ENCODE results near the gene NFIX.
"Not testable (repeated sequence)": the region's sequence is repeated elsewhere in the genome, so short reads cannot be mapped to it uniquely, and the experiment has no call there.

NFIX gene

DNA sequence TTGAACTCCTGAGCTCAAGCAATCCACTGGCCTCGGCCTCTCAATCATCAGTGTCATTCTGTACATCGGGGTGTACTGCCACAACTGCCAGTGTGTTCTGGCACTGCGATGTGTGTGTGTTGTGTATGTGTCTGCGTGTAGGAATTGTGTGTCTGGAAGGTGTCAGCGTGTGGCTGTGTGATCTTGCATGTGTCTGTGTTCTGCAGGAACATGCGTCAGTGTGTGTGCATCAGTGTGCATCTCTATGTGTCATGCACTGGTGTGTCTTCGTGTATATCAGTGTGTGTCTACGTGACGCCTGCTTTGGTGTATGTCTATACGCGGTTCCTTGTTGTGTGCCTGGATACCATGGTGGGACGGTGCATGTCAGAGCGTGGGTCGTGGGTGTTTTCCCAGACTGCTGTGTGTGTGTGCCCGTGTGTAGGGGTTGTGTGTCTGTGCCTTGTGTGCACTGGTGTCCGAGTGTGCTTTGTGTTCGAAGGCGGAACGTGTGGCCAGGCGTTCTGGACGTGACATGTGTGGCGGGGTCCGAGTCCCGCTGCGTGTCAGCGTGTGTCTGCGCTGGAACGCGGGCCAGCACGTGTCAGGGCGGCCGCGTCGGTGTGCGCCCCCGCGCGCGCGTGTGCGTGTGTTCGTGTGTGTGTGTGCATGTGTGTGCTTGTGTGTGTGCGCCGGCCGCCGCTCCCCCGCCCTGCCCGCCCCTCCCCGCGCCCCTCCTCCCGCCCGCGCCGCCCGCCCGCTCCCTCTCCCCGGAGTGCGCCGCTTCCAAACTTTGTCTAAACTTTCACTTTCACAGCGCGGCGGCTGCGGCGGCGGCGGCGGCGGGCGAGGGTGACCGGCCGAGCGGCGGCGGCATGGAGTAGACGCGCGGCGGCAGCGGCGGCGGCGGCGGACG lies at the start of gene NFIX:
Gene NFIX, plus strand, starts transcription at position 775 of the 895 bp plus-strand sequence. CDS start 363 bp downstream, outside the sequence.
- DNase-seq (ENCODE audit: low spot score): peak; percentile 60

DNA sequence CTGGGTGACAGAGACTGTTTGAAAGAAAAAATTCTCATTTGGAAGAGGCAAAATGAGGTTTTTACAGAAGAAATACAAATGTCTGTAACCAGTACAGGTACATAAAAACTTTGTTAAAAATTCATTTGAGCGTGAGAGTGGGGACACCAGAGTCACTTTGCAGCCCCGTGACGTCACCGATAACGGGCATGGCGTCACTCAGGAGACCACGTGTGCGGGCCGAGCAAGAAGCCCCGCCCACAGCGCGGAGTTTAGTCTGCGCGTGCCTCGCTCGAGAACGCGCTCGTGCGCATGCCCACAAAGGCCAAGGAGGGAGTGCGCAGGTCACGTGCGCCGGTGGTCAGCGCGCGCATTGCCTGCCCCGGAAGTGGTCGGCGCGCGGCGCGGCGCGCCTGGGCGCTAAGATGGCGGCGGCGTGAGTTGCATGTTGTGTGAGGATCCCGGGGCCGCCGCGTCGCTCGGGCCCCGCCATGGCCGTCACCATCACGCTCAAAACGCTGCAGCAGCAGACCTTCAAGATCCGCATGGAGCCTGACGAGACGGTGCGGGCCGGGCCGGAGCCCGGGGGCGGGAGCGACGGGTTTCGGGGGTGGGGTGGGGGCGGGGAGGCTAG lies 49.7 kb upstream of the NFIX start, which contains the start of gene RAD23A:
Gene RAD23A, plus strand, starts transcription at position 384 of the 613 bp plus-strand sequence. Its CDS starts 87 bp downstream, at position 471.
- DNase-seq (ENCODE audit: low spot score): peak; percentile 98

DNA sequence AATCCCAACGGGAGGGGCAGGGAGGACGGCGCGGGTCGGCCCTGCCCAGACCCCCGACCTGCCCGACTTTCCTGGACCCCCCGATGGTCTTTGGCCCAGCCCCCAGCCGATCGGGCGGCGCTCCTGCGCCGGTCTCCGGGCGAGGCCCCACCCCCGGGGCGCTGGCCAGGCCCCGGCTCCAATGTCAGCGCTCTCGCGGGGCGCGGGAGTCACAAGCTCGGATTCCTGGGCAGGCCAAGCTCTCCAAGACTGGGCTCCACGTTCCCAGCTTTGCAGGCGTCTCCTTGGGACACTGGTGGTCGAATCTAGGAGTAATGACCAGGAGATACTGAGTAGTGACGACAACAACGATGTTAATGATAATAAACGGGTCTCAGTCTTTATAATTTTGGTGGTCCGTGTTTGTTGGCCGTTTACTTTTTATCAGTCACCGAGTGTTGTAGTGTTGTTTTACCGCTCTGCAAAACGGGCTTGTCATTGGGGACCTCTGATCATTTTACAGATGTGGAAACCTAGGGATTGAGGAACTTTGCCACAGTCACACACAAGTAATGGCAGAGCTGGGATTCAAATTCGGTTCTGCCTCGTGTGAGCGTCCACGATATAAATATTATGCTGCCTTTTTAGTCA lies 49.1 kb upstream of the NFIX start:
- DNase-seq (ENCODE audit: low spot score): no peak

DNA sequence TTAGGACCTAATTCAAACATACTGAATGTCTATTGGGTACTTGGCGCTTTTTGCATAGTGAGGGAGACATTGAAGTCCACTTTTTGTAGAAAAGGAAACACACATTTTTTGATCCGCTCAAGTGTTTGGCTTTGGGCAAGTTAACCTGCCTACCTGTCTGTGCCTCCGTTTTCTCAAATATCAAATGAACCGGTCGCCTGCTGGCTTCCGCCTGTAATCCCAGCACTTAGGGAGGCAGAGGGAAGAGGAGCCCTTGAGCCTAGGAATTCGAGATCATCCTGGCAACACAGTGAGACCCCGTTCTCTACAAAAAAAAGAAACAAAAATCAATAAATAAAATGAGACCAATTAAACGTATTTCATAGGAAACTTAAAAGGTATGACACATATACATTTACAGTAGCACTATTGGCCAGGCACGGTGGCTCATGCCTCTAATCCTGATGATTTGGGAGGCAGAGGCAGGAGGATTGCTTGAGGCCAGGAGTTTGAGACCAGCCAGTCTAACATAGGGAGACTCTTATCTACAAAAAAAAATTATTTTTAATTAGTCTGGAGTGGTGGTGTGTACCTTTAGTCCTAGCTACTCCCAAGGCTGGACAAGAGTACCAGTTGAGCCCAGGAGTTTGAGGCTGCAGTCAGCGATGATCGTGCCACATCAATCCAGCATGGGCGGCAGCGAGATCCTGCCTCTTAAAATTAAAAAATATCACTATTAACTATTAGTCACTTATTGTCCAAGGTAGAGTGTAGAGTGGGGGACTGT lies 48.4 kb upstream of the NFIX start:
- DNase-seq (ENCODE audit: low spot score): no peak

DNA sequence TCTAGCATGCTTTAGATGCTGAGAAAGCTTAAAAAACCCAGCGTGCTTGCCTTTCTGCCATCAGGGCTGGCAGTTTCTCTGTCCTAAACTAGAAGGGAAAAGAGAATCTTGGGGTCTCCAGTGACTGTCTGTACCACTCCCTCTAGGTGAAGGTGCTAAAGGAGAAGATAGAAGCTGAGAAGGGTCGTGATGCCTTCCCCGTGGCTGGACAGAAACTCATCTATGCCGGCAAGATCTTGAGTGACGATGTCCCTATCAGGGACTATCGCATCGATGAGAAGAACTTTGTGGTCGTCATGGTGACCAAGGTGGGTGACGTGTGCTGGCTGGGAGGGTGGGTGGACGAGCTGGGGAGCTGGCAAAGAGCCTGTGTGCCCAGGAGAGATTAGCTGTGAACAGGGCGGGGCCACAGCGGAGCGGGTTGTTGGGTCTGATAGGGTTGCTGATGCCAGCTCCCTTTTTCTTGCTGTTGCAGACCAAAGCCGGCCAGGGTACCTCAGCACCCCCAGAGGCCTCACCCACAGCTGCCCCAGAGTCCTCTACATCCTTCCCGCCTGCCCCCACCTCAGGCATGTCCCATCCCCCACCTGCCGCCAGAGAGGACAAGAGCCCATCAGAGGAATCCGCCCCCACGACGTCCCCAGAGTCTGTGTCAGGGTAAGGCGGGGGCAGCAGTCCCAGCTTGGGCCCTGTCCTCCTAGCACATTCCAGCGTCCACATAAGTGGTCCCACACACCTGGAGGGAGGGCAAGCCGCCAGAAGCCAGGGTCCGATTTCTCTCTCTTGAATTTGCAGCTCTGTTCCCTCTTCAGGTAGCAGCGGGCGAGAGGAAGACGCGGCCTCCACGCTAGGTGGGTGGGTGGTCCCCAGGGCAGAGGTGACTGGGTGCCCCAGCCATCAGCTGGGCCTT lies 47.3 kb upstream of the NFIX start:
- DNase-seq (ENCODE audit: low spot score): no peak

DNA sequence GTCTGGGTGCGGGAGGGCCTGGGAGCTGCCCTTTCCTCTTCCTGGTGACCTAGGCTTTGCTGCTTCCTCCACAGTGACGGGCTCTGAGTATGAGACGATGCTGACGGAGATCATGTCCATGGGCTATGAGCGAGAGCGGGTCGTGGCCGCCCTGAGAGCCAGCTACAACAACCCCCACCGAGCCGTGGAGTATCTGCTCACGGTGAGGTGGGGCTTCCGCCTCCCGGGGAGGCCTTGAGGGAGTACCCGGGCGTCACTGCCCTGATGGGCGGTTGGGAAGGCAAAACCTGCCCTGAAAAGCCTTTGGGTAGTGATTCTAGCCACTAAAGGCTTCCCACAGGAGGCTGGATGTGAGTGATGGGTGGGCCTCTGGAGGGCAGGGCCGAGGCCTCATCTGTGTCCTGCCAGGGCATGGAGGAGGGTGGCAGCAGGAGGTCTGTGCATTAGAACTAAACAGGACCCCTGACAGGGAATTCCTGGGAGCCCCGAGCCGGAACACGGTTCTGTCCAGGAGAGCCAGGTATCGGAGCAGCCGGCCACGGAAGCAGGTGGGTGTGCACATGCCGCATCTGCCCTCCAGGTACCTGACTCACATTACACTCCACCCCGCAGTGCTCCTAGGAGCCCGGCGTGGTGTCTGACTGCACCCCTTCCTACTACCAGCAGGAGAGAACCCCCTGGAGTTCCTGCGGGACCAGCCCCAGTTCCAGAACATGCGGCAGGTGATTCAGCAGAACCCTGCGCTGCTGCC lies 46.5 kb upstream of the NFIX start:
- no peak for DNase-seq (ENCODE audit: low spot score)

DNA sequence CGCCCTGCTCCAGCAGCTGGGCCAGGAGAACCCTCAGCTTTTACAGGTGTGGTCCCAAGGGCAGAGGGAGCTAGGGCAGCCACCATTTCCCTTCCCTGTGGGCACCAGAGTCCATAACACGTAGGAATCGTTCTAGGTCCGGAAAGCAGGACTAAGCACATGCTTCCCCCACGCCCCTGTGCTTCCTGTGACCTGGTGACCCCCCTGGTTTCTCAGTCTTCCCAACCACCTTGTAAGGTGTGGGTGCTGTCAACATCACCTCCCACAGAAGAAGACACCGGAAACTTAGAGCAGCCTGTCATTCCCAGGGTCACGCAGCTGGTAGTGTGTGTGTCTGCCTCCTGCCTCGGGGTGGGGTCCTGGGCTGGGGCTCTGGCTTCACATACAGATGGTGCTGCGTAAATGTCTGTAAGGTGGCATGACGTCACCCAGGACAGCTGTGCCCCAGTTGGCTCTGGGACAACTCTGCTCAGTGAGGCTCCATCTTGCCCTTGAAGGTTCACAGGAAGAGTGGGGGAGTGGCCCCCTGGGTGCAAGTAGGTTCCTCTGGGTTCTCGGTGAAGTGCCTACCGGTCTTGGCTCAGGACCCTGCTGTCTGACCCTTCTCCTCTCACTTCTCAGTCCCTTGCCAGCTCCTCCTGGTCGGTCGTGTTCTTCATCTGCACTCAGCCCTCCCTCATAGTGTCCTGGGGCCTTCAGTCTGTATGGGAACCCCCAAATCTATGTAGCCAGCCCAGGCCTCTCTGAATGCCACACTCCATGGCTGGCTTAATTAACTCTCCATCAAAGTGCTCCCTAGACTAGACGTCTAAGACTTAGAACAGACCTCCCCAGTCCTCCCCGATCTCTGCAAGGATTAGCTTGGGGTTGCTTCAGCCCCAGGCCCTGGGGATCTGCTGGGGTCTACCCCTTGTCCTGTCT lies 45.7 kb upstream of the NFIX start:
- no peak for DNase-seq (ENCODE audit: low spot score)

DNA sequence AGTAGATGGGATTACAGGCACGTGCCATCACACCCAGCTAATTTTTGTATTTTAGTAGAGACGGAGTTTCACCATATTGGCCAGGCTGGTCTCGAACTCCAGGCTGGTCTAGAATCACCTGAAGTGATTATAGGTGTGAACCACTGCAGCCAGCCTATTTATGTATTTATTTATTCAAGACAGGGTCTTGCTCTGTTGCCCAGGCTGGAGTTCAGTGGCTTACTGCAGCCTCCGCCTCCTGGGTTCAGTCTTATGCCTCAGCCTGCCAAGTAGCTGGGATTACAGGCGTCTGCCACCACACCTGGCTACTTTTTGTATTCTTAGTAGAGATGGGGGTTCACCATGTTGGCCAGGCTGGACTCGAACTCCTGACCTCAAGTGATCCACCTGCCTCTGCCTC lies 43.2 kb upstream of the NFIX start:
- DNase-seq (ENCODE audit: low spot score): not testable (repeated sequence)

DNA sequence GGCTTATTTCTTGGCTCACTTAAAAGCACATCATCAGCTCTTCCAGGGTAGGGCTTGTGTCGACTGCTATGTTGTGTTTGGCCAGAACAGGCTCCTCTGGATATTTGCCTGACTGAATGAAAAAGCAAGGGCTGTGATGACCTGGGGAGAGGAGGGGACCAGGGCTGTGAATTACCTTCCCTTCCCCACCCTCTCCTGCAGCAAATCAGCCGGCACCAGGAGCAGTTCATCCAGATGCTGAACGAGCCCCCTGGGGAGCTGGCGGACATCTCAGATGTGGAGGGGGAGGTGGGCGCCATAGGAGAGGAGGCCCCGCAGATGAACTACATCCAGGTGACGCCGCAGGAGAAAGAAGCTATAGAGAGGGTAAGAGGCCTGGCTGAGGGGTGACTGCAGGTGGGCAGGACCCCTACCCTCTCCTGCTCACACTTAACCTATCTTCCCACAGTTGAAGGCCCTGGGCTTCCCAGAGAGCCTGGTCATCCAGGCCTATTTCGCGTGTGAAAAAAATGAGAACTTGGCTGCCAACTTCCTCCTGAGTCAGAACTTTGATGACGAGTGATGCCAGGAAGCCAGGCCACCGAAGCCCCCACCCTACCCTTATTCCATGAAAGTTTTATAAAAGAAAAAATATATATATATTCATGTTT lies 42.7 kb upstream of the NFIX start:
- no peak for DNase-seq (ENCODE audit: low spot score)

DNA sequence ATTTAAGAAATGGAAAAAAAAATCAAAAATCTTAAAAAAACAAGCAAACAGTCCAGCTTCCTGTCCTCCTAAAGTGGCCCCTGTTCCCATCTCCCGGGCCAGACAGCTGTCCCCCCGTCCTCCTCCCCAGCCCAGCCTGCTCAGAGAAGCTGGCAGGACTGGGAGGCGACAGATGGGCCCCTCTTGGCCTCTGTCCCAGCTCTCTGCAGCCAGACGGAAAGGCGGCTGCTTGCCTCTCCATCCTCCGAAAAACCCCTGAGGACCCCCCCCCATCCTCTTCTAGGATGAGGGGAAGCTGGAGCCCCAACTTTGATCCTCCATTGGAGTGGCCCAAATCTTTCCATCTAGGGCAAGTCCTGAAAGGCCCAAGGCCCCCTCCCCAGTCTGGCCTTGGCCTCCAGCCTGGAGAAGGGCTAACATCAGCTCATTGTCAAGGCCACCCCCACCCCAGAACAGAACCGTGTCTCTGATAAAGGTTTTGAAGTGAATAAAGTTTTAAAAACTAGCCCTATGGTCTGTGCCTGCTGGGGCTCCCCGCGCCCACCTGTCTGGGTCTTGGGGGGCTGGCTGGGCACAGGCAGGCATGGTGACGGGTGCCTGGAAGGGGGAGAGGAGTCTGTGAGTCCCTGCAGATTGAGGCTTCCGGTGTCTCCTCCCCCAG lies 42.0 kb upstream of the NFIX start:
- DNase-seq (ENCODE audit: low spot score): no peak

DNA sequence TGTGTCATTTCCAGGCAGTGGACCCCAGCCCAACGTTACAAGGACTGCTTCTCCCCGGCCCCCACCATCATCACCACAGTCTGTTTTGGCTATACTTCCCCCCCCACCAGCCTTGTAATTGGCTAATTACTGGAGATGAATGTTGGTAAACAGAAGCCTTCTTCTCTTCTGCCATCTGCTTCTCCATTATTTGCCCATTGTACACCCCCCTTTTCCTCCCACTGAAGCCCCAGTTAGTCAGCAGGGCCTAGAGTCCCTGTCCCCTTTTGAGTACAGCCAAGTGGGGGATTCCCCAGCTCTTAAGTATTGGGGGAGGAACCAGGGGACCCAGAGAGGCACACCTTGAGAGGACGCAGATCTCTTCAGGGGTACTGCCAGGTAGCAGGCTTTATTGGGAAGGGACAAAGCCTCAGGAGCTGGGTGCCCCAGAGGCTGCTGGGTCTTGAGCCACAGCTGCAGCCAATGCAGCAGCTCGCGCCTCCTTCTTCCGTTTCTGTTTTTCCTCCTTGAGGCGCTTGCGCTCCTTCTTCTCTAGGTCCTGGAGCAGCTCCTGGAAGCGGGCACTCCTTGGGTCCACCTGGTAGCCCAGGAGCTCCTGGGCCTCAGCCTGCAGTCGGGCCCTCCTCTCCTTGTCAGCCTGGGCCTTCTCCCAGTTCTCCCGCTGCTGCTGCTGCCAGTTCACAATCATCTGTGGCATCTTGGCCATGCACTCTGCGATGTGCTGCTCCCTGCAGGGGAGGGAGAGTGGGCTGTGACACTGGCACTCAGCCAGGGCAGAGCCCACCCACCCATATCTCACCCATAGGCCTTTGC lies 41.3 kb upstream of the NFIX start:
- no peak for DNase-seq (ENCODE audit: low spot score)

DNA sequence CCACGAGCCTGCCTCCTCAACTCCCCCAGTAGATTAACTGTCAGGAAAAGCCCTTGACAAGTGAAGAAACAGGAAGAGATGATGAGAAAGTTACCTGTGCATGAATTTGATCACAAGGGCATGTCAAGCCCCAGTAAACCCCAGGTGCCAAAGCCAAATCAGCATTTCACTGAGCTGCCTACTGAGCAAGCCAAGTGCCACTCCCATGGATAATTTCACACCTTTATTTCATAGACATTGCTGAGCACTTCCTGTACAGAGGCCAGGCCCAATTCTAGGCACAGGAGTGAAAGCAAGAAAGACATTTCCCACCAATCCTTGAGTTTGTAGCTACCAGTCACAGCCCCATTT lies 40.7 kb upstream of the NFIX start:
- DNase-seq (ENCODE audit: low spot score): no peak

DNA sequence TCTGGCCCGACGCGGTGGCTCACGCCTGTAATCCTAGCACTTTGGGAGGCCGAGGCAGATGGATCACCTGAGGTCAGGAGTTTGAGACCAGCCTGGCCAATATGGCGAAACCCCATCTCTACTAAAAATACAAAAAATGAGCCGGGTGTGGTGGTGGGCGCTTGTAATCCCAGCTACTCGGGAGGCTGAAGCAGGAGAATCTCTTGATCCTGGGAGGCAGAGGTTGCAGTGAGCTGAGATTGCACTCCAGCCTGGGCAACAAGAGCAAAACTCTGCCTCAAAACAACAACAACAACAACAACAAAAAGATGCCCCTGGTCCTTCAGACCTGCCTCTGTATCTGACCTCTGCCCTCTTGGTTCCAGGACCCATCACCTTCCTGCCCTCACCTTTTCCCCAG lies 39.7 kb upstream of the NFIX start:
- not testable (repeated sequence) for DNase-seq (ENCODE audit: low spot score)

DNA sequence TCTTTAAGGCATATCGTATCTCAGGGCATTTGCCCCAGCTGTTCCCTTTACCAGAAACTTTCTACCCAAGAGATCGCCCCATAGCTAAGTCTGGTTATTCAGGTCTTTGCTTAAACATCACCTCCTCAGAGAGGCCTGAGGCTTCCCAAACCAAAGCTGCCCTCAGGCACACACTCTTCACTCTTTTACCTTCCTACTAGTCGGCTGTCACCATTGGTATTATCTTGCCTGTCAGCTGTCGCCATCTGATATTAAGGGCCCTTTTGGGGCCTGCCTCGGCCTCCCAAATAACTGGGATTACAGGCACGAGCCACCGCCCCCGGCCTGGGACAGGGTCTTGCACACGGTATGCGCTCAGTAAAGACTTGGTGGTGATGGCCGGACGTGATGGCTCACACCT lies 39.3 kb upstream of the NFIX start:
- no peak for DNase-seq (ENCODE audit: low spot score)

DNA sequence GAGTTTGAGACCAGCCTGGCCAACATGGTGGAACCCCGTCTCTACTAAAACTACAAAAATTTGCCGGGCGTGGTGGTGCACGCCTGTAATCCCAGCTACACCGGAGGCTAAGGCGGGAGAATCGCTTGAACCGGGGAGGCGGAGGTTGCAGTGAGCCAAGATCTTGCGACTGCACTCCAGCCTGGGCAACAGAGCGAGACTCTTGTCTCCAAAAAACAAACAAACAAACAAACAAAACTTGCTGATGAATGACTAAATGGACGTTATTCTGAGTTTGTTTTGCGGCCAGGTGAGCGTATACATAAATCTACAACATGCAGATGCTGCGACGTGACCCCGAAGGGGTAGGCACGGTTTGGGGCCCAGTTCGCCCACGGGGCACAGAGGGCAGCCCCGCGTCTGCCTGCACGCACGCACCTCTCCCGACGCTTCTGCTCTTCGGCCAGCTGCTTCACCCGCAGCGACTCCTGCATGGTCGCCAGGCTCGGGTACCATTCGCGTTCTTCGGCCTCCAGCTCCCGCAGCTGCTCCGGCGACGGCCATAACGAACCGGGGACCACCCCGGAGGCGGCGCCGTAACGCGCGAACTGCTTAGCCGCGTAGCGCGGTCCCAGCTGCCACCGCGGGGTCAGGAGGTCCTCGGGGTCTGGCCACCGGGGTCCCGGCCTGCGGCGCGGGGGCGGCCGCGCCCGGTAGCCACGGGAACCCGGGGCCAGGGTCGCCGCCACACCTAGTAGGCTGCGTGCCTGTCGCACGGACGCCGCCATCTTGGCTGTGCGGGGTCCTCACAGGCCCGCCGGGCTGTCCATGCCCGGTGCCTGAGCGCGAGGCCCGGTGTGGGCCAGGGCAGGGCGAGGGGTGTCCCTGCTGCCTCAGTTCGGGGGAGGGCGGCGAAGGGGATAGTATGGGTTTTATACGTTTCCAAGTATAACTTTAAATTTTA lies 38.6 kb upstream of the NFIX start, which contains the start of gene GADD45GIP1:
Gene GADD45GIP1, minus strand, starts transcription at position 778 of the 943 bp plus-strand sequence. Its CDS starts 11 bp downstream, at position 767.
- DNase-seq (ENCODE audit: low spot score): peak; percentile 83

DNA sequence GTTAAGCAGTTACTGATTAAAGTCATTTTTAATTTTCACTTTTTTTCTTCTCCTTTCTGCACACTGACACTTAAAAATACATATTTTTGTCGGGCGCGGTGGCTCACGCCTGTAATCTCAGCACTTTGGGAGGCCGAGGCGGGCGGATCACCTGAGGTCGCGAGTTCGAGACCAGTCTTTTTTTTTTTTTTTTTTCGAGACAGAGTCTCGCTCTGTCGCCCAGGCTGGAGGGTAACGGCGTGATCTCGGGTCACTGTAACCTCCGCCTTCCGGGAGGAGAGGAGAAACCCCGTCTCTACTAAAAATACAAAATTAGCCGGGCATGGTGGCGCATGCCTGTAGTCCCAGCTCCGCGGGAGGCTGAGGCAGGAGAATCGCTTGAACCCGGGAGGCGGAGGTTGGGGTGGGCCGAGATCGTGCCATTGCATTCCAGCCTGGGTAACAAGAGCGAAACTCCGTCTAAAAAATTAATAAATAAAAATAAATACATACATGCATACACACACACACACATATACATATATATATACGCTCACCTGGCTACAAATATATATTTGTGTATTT lies 37.8 kb upstream of the NFIX start:
- not testable (repeated sequence) for DNase-seq (ENCODE audit: low spot score)

Measured in CD4-positive, alpha-beta T cell treated with Interleukin-2 at 100 ng/mL for 4 hours (primary cell).